Aorta (tissue), 5 donors: ENCODE measurements around the gene TP53I11. TPM values are rescaled to one million over a fixed set of nuclear protein-coding genes. Genes with fewer than 3 reads are reported as not detected.

Source experiments
- ATAC-seq: fragments of 200-7000 bp; cut with Tn5 transposase; one replicate; pipeline ENCODE4 v1.9.1; 2022; ENCODE audit warnings: moderate library complexity; ENCODE audit not compliant: low FRiP score
- DNase-seq, 2 donors: peaks; one replicate each; pipeline ENCODE4 v3.0.0-alpha.2; 2020
- H3K27ac ChIP-seq, 2 donors: one replicate each; pipeline ENCODE4 v1.5.1; 2013; ENCODE audit warnings: low read length in 2 of 2, mild to moderate bottlenecking in 2 of 2, moderate library complexity in 2 of 2, control low read depth in 1 of 2, inconsistent platforms in 1 of 2, low read depth in 1 of 2
- H3K27me3 ChIP-seq, 2 donors: one replicate each; pipeline ENCODE4 v1.6.1; 2013; ENCODE audit warnings: control low read depth in 1 of 2, low read length in 1 of 2, mild to moderate bottlenecking in 1 of 2, moderate library complexity in 1 of 2; ENCODE audit not compliant: insufficient read depth in 2 of 2, control insufficient read depth in 1 of 2
- H3K36me3 ChIP-seq, 2 donors: one replicate each; pipeline ENCODE4 v1.6.1; 2013; ENCODE audit warnings: control low read depth in 1 of 2, low read length in 1 of 2, mild to moderate bottlenecking in 1 of 2; ENCODE audit not compliant: insufficient read depth in 2 of 2, control insufficient read depth in 1 of 2
- H3K4me1 ChIP-seq, 2 donors: one replicate each; pipeline ENCODE4 v1.6.1; 2013; ENCODE audit warnings: low read length in 2 of 2, control low read depth in 1 of 2, mild to moderate bottlenecking in 1 of 2, moderate library complexity in 1 of 2; ENCODE audit not compliant: insufficient read depth in 2 of 2, control insufficient read depth in 1 of 2
- H3K4me3 ChIP-seq, 2 donors: one replicate each; pipeline ENCODE4 v1.5.1; 2013; ENCODE audit warnings: low read length in 2 of 2, control low read depth in 1 of 2, mild to moderate bottlenecking in 1 of 2
- H3K9me3 ChIP-seq: one replicate; pipeline ENCODE4 v1.6.1; 2013; ENCODE audit warnings: mild to moderate bottlenecking, low read length; ENCODE audit not compliant: control insufficient read depth
- WGBS, 2 donors: extraction: QIAGEN DNeasy Blood & Tissue Kit; methylation state at CpG; one replicate each; pipeline ENCODE4 v1.1.7; 2013; 5-methylcytosine and 5-hydroxymethylcytosine counted together
- intact Hi-C, 2 donors: fragments of 100-400 bp; cut with DNase I; formaldehyde crosslinking; loops; one replicate each; pipeline versions ENCODE4 v1.14.2 to v1.15.0; 2022
- polyA plus RNA-seq, 2 donors: library from polyadenylated mRNA; stranded (reverse); fragments of 200-250 nt; gene quantifications; one replicate each; pipeline ENCODE4 v1.2.3, GENCODE V29; 2013
- total RNA-seq, 2 donors: library from RNA; stranded (reverse); fragmentation: NEBNext Ultra II Directional; extraction: Animal tissue kit (Norgen Biotek cat#: 25700); gene quantifications; one replicate each; pipeline ENCODE4 v1.2.1, GENCODE V29; 2021
- donor health status: healthy with polysubstance abuse.
- donor health status: Bipolar disorder and iron deficiency.
- donor health status: DM: no; HTN: no; CAD: no.
- donor health status: DM: no; HTN: no; CAD: no.
- donor health status: DM: yes; HTN: yes; CAD: no.

TP53I11 gene
- total and polyA plus RNA-seq, 4 donors: 25.9 to 85.6 (median 45.9) TPM

DNA sequence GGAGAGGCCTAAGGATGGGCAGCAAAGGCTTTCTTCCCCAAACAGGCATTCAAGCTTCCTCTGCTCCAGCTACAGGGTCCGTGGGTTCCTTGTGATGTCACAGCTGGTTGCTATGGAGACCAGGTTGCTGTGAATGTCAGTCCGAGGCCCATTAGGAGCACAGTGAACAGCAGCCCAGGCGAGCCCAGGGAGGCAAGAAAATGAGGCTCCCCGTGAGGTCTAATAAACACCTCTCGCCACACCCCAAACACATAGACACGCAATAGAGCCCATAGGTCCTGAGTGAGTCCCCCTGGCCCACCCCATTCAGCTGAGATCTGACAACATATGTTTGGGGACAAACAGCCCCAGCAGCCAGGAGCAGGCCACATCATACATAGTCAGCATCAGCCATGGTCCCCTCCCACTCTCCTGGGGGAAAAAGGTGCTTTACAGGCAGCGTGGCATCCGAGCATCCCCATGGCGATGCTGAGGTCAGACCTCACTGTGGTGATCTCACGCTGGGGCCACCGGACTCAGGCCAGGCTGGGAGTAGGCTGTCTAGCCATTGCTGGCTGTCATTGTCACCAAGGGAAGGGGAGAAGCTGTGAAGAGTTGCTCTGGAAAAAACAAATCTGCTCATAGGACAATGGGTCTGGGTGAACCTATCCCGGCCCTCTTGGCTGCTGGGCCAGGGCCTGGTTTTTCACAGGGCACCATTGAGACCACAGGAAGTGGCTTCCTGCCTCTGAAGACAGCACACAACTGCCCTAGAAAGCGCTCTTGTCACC lies 23.1 kb upstream of the TP53I11 start:
- ATAC-seq: no peak

DNA sequence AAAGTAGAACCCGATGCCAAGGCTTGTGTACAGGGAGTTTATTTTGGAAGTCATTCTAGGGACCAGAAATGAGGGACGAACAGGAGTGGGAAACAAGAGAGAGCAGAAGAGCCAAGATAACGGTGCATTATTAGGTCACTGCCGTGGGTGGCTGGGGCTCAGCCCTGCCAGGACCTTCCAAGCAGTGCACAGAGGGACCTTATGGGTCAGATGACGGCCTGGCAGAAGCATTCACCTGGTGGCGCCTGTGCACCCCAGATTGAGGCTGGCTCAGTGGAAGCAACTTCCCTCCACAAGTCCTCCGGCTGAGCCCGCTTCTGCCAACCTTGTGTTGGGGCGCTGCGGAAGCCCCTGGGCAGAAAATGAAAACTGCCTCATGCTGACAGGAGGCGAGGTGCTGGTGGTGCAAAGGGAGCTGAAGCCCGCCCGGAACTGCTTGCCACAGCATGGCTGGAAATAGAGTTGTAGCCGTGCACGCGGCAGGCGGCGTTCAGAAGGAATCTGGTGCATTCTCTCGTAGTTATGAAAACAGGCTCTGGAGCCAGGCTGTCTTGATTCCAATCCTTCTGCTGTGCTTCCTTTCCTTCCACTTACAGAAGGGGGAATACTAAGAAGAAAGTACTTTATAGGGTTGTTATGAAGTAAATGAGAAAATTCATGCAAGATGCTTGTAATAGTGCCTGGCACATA lies 22.2 kb upstream of the TP53I11 start:
- no peaks in the 10 kb centered on the region for H3K36me3 ChIP-seq
- no peak overlapping the region for H3K4me3 ChIP-seq
- H3K27me3 ChIP-seq: no peaks in the 10 kb centered on the region
- intact Hi-C loops: no loop called here
- no peaks in the 10 kb centered on the region for H3K4me1 ChIP-seq
- ATAC-seq (no peak), DNase-seq (peak in 1 of 2 donors; percentile 67)
- H3K9me3 ChIP-seq: no peaks in the 10 kb centered on the region
- H3K27ac ChIP-seq: no peak overlapping the region
- WGBS, 2 donors: 12% methylated on average over 19 of the region's 19 CpGs

More for the DNA sequence above, 23.1 kb upstream of the TP53I11 start:
- Histone ChIP-seq H3K9me3 (no peaks in the 10 kb centered on the region), H3K4me1 (no peaks in the 10 kb centered on the region), H3K27ac (no peak overlapping the region), H3K27me3 (no peaks in the 10 kb centered on the region), H3K36me3 (no peaks in the 10 kb centered on the region), H3K4me3 (no peak overlapping the region)
- DNase-seq: peak in 1 of 2 donors; percentile 35
- 86 to 89% methylated on average over 13 of the region's 13 CpGs for WGBS, 2 donors
- intact Hi-C loops: no loop called here

DNA sequence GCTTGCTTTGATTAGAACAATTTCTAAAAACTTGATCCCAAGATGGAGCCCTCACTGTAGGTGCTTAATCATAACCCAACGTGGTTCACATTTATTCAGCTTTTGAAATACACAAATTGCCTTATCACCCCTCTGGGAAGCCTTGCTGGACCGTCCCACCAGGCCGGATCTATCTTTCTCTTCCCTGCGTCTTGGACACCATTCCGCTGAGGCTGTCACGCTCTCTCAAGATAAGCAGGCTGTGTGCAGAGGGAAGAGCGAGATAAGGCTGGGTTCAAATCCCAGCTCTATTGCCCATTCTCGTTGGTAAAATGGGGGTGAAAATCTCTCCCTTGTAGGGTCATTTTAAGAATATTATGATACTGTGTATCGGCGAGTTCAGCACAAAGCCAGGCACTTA lies 20.5 kb upstream of the TP53I11 start:
- Histone ChIP-seq H3K27ac (no peak overlapping the region), H3K27me3 (no peaks in the 10 kb centered on the region), H3K4me3 (no peak overlapping the region), H3K4me1 (no peaks in the 10 kb centered on the region), H3K9me3 (no peaks in the 10 kb centered on the region), H3K36me3 (no peaks in the 10 kb centered on the region)
- ATAC-seq: no peak
- intact Hi-C loops: no loop called here
- WGBS, 2 donors: 91 to 95% methylated on average over 10 of the region's 10 CpGs
- no peak for DNase-seq

DNA sequence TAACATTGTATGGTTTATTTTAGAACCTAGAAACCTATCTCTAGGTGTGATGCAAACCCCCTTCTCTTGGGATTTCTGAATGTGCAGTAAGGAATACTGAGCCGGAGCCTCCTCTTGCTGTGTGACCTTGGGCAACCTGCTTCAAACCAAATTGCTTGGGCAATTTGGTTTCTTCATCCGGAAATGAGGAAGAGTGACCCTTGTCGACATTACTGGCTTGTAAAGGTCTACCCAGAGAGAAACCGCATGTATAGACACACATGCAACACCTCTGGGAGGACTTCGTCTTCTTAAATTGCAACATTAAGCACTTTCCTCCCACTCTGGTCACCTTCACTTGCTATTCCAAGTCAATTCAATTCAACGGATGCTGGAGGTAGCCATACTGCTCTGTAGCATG lies 19.6 kb upstream of the TP53I11 start:
- ATAC-seq (no peak), DNase-seq (no peak)
- Histone ChIP-seq H3K9me3 (no peaks in the 10 kb centered on the region), H3K4me3 (no peak overlapping the region), H3K27me3 (no peaks in the 10 kb centered on the region), H3K4me1 (no peaks in the 10 kb centered on the region), H3K27ac (no peak overlapping the region), H3K36me3 (no peaks in the 10 kb centered on the region)
- intact Hi-C loops: no loop called here
- WGBS, 2 donors: 92 to 93% methylated on average over 6 of the region's 6 CpGs

DNA sequence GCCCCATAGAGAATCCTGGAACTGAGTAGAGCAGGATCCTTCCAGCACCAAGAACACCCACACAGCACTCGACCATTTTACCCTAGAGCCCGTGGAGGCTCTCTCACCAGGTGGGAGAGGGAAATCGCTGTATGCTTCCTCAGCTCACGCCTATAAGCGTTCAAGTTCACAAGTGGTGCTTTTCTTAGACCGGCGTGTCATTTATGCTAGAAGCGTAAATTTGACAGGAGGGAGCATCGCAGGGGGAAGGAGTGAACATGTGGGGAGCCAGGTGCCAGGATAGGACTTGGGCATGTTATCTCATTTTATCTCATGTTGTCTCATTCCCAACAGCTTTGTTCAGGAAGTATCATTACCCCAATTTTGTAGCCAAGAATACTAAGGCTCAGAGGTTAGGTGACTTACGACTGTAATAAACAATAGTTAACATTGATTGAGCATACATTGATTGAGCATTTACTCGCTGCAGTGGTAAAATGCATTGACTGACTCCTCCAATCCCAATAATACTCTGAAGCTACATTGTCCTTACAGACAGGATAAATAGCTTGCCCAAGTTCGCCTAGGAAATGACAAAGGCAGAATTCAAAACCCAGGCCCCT lies 19.1 kb upstream of the TP53I11 start:
- H3K27me3 ChIP-seq: no peaks in the 10 kb centered on the region
- DNase-seq (no peak), ATAC-seq (no peak)
- WGBS, 2 donors: 95 to 96% methylated on average over 12 of the region's 12 CpGs
- no peaks in the 10 kb centered on the region for H3K4me1 ChIP-seq
- intact Hi-C loops: no loop called here
- no peak overlapping the region for H3K27ac ChIP-seq
- H3K4me3 ChIP-seq: no peak overlapping the region
- H3K36me3 ChIP-seq: no peaks in the 10 kb centered on the region
- no peaks in the 10 kb centered on the region for H3K9me3 ChIP-seq

DNA sequence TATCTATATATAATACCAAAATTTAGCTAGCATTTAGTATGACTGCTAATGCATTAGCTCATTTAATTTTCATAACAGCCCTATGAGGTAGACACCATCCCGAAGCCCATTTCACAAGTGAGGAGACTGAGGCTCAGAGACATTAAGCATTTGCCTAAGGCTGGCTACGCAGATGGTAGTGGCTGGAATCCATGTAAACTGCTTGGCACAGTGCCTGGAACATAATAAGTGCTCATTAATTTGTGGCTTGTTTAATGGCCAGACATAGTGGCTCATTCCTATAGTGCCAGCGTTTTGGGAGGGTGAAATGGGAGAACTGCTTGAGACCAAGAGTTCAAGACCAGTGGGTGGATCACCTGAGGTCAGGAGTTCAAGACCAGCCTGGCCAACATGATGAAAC lies 17.8 kb upstream of the TP53I11 start:
- no peaks in the 10 kb centered on the region for H3K27me3 ChIP-seq
- H3K27ac ChIP-seq: no peak overlapping the region
- H3K9me3 ChIP-seq: no peaks in the 10 kb centered on the region
- no peaks in the 10 kb centered on the region for H3K36me3 ChIP-seq
- DNase-seq (no peak), ATAC-seq (no peak)
- no peak overlapping the region for H3K4me3 ChIP-seq
- WGBS, 2 donors: 87 to 90% methylated on average over 3 of the region's 3 CpGs
- H3K4me1 ChIP-seq: no peaks in the 10 kb centered on the region
- intact Hi-C loops: no loop called here

DNA sequence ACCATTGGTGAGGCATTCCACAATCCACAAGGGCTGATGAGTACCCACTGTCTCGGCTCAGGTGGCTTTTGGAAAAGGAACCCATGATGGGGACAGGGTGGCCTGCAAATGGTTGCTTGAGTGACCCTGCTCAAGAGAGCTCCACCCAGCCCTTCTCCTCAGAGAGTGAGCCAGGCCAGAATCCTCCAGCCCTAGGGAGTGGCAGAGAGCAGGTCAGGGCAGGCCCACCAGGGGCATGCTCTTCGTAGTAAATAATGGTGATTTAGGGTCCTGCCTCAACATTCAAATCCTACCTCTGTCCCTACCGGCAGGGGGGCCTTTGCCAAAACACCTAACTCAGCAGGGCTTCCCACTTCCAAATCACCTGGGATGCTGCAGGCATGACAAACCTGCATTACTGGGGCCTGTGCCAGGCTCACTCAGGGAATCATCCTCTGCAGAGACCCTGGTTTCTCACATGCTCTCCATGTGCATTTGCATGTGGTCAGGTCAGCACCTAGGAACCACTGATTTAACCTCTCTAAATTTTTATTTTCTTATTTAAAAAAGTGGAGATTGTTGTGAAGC lies 17.3 kb upstream of the TP53I11 start:
- Histone ChIP-seq H3K36me3 (no peaks in the 10 kb centered on the region), H3K27me3 (no peaks in the 10 kb centered on the region), H3K9me3 (no peaks in the 10 kb centered on the region), H3K27ac (no peak overlapping the region), H3K4me3 (no peak overlapping the region), H3K4me1 (no peaks in the 10 kb centered on the region)
- ATAC-seq (no peak), DNase-seq (no peak)
- 91 to 97% methylated on average over 3 of the region's 3 CpGs for WGBS, 2 donors
- intact Hi-C loops: no loop called here

DNA sequence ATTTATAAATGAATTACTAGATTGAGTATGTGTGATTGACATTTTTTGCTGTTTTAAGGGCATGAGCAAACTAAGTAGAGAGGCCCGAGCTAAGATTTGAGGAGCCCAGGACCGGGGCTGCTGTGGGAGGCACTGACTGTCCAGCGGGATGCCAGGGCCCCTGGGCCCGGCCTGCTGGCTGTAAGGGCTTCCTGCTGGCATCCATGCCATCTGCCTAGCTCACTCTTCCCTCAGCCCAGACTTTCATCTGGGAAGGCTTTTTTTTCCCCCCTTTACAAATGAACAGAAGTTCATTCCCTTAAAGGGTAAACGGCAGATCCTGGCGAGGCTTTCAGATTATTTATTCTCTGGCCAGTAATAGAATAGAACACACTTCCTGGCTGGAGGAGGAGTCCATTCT lies 16.0 kb upstream of the TP53I11 start:
- Histone ChIP-seq H3K36me3 (no peaks in the 10 kb centered on the region), H3K27me3 (no peaks in the 10 kb centered on the region), H3K9me3 (no peaks in the 10 kb centered on the region), H3K4me1 (no peaks in the 10 kb centered on the region), H3K27ac (no peak overlapping the region), H3K4me3 (no peak overlapping the region)
- WGBS, 2 donors: 89 to 91% methylated on average over 6 of the region's 6 CpGs
- no peak for DNase-seq
- no peak for ATAC-seq
- intact Hi-C loops: no loop called here
